PFSK-1 (cell line): ENCODE data around the gene RNF19B.

Experiments used
- FOXP2 ChIP-seq: optimal IDR thresholded peaks from 2 replicates; pipeline ENCODE3; 2011; ENCODE audit warnings: borderline replicate concordance, control low read depth, inconsistent platforms; ENCODE audit not compliant: insufficient read depth; ENCODE audit errors: extremely low read length, extremely low read depth
- POLR2AphosphoS5 ChIP-seq: IDR thresholded peaks from 2 replicates; pipeline ENCODE4 v1.6.1; 2012; ENCODE audit warnings: low read depth, mild to moderate bottlenecking, control low read depth, low read length, moderate library complexity
- REST ChIP-seq, 2 experiments: IDR thresholded peaks; 2 replicates each; pipeline versions ENCODE4 v1.6.1 to v1.8.0; 2011 to 2012; ENCODE audit warnings: low read depth in 2 of 2, low read length in 2 of 2, control low read depth in 1 of 2, inconsistent platforms in 1 of 2, mild to moderate bottlenecking in 1 of 2, moderate library complexity in 1 of 2; ENCODE audit not compliant: insufficient read depth in 1 of 2
- SIN3A ChIP-seq: IDR thresholded peaks from 2 replicates; pipeline ENCODE4 v1.6.1; 2012; ENCODE audit warnings: mild to moderate bottlenecking, low read length, moderate library complexity, borderline replicate concordance; ENCODE audit not compliant: insufficient read depth
- TAF1 ChIP-seq: IDR thresholded peaks from 2 replicates; pipeline ENCODE4 v1.6.1; 2012; ENCODE audit warnings: low read length, control low read depth, borderline replicate concordance; ENCODE audit not compliant: insufficient read depth

Gene RNF19B

GRCh38 chr1:32920833-32921232 lies 43.8 kb downstream of the RNF19B start:
- no peak for TF ChIP-seq SIN3A
- no peak for TF ChIP-seq POLR2AphosphoS5
- no peak for TF ChIP-seq TAF1
- TF ChIP-seq REST (IDR thresholded peaks at IDR 0.05; ENCODE audit: insufficient read depth in 1 of 2, low read depth in 2 of 2, low read length in 2 of 2): no peak
- no peak for TF ChIP-seq FOXP2

GRCh38 chr1:32919811-32920733 lies 44.5 kb downstream of the RNF19B start:
- TF ChIP-seq SIN3A (no peak), POLR2AphosphoS5 (no peak), TAF1 (no peak), FOXP2 (no peak), REST (IDR thresholded peaks at IDR 0.05; ENCODE audit: insufficient read depth in 1 of 2, low read depth in 2 of 2, low read length in 2 of 2) (no peak)

- TF ChIP-seq REST (IDR thresholded peaks at IDR 0.05; ENCODE audit: insufficient read depth in 1 of 2, low read depth in 2 of 2, low read length in 2 of 2): no peak
- no peak for TF ChIP-seq FOXP2
- no peak for TF ChIP-seq POLR2AphosphoS5
- no peak for TF ChIP-seq TAF1
- TF ChIP-seq SIN3A: no peak
These were observed 46.4 kb downstream of the RNF19B start for GRCh38 chr1:32918179-32918578.

GRCh38 chr1:32917521-32917920 lies 47.1 kb downstream of the RNF19B start:
- no peak for TF ChIP-seq FOXP2
- TF ChIP-seq TAF1: no peak
- TF ChIP-seq POLR2AphosphoS5: no peak
- TF ChIP-seq SIN3A: no peak
- no peak for TF ChIP-seq REST (IDR thresholded peaks at IDR 0.05; ENCODE audit: insufficient read depth in 1 of 2, low read depth in 2 of 2, low read length in 2 of 2)
